Measurements from ENCODE around the gene C10orf90.

GRCh38 chr10:126558881-126559280 is 111.6 kb downstream of the C10orf90 start:
- TF ChIP-seq CTCF (IDR thresholded peaks at IDR 0.05) (no peak), POLR2A (IDR thresholded peaks at IDR 0.05) (no peak), POLR2AphosphoS5 (IDR thresholded peaks at IDR 0.05) (no peak), EP300 (IDR thresholded peaks at IDR 0.05) (no peak)
